Heart left ventricle (tissue), 16 donors: ENCODE measurements around the gene CDKN2B. TPM values are rescaled to one million over a fixed set of nuclear protein-coding genes. Genes with fewer than 3 reads are reported as not detected.

ENCODE experiments used
- ATAC-seq, 4 donors: fragments of 200-7000 bp; cut with Tn5 transposase; one replicate each; pipeline ENCODE4 v1.9.1; 2020 to 2022; ENCODE audit warnings: moderate library complexity in 4 of 4, mild to moderate bottlenecking in 3 of 4, moderate number of reproducible peaks in 1 of 4
- DNase-seq, 5 donors: peaks; one replicate each; pipeline ENCODE4 v3.0.0-alpha.2; 2020
- H3K27ac ChIP-seq, 12 donors: fragments of 200-600 bp; sonication (generic) in 4 of 12; one replicate each; pipeline versions ENCODE4 v1.5.0 to v1.8.0; 2016 to 2022; ENCODE audit warnings: mild to moderate bottlenecking in 2 of 12
- H3K27me3 ChIP-seq, 9 donors: fragments of 200-600 bp; sonication (generic) in 2 of 9; one replicate each; pipeline versions ENCODE4 v1.5.1 to v1.8.0; 2016 to 2022; ENCODE audit warnings: mild to moderate bottlenecking in 3 of 9
- H3K36me3 ChIP-seq, 9 donors: fragments of 200-600 bp; sonication (generic) in 2 of 9; one replicate each; pipeline versions ENCODE4 v1.5.0 to v1.8.0; 2018 to 2022; ENCODE audit warnings: mild to moderate bottlenecking in 2 of 9
- H3K4me1 ChIP-seq, 12 donors: fragments of 200-600 bp; sonication (generic) in 4 of 12; one replicate each; pipeline versions ENCODE4 v1.5.0 to v1.8.0; 2016 to 2022; ENCODE audit warnings: mild to moderate bottlenecking in 3 of 12
- H3K4me3 ChIP-seq, 12 donors: fragments of 200-600 bp; sonication (generic) in 4 of 12; one replicate each; pipeline versions ENCODE4 v1.5.0 to v1.8.0; 2017 to 2022; ENCODE audit warnings: mild to moderate bottlenecking in 9 of 12, moderate library complexity in 4 of 12
- H3K9me3 ChIP-seq, 12 donors: fragments of 200-600 bp; sonication (generic) in 4 of 12; one replicate each; pipeline versions ENCODE4 v1.5.0 to v1.8.0; 2016 to 2022; ENCODE audit warnings: mild to moderate bottlenecking in 1 of 12
- POLR2A ChIP-seq, 2 donors: fragments of 450-650 bp; IDR thresholded peaks; one replicate each; pipeline ENCODE4 v1.6.1; 2017; ENCODE audit warnings: antibody characterized with exemption in 2 of 2, mild to moderate bottlenecking in 2 of 2, moderate library complexity in 2 of 2
- WGBS, 4 donors: extraction: QIAGEN DNeasy Blood & Tissue Kit in 2 of 4; methylation state at CpG; one replicate each; pipeline versions ENCODE4 v1.1.5 to v1.1.7; 2013 to 2018; 5-methylcytosine and 5-hydroxymethylcytosine counted together
- intact Hi-C, 10 donors: fragments of 100-400 bp; cut with DNase I; formaldehyde crosslinking; loops; one replicate each; pipeline versions ENCODE4 v1.11.1 to v1.14.2; 2022
- polyA plus RNA-seq, 2 donors: library from polyadenylated mRNA; stranded (reverse); fragments of 200-250 nt; gene quantifications; one replicate each; pipeline ENCODE4 v1.2.3, GENCODE V29; 2013
- total RNA-seq, 9 donors: library from RNA; depleted of rRNA in 2 of 9; stranded (reverse); fragments of >200 nt in 2 of 9; fragmentation: NEBNext Ultra II Directional in 3 of 9; extraction: Animal tissue kit (Norgen Biotek cat#: 25700) in 3 of 9; gene quantifications; one replicate each; pipeline versions ENCODE4 v1.1.0 to v1.2.4, GENCODE V29; 2016 to 2023
- TF ChIP-seq, protein P1 (sequence below), 12 donors: fragments of 200-600 bp; sonication (generic) in 4 of 12; IDR thresholded peaks; one replicate each; pipeline versions ENCODE4 v1.5.0 to v1.8.0; 2018 to 2022; ENCODE audit warnings: antibody characterized with exemption in 12 of 12, mild to moderate bottlenecking in 5 of 12
- donor health status: ischemic (EF 13 %, LVEDD 7.1; RV severe dilation, severe dysfunction).
- donor health status: healthy with polysubstance abuse.
- donor health status: DM: no; HTN: yes; CAD: no.
- donor health status: DM: no; HTN: no; CAD: no.
- donor health status: ischemic (EF 25% LVEDD 6.9; RV normal size, moderate dysfunction).
- donor health status: ischemic (EF 25% LVEDD 5.7; RV mildly dilated, moderate dysfunction).
- donor health status: healthy.
- donor health status: DM: yes; HTN: yes; CAD: no.
- donor health status: ischemic (EF 35%, LVEDD 5.7; RV mildly dilated, moderate dysfunction).
- donor health status: nonischemic (EF 11% LVEDD 7.7; RV severe dilation, severe dysfunction).
- donor health status: DM: yes; HTN: yes; CAD: no.
- donor health status: PGD.
- donor health status: ischemic (EF 29% LVEDD 5.4; RV normal size, mild dysfunction).
- donor health status: nonischemic (EF 23%, LVEDD 6.1; RV moderate dilation, normal function).

Gene CDKN2B
- total and polyA plus RNA-seq, 11 donors: 0.88 to 4.8 (median 1.6) TPM

DNA sequence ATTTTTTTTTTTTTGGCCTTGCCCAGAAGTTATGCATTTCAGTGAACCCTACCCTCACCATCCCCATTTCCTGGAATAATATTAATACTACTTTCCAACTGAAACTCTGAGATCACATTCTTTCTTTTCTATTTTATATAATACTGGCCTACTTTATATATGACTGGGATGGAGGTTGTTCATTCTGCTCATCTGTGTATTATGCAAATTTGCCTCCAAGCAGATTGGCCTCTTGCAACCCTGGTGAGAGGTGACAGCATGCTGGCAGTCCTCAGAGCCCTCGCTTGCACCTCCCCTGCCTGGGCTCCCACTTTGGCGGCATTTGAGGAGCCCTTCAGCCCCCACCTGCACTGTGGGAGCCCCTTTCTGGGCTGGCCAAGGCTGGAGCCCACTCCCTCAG is 50.3 kb downstream of the CDKN2B start:
- Histone ChIP-seq H3K36me3 (no peaks in the 10 kb centered on the region), H3K27me3 (peaks cover 0 to 33% (median 17%) of the 10 kb centered on the region in 9 donors), H3K4me1 (no peaks in the 10 kb centered on the region), H3K9me3 (peaks cover 0 to 14% (median 0%) of the 10 kb centered on the region in 12 donors), H3K4me3 (no peak overlapping the region), H3K27ac (no peak overlapping the region)
- ATAC-seq (no peak), DNase-seq (no peak)
- intact Hi-C loops: no loop called here
- TF ChIP-seq, protein P1, sequence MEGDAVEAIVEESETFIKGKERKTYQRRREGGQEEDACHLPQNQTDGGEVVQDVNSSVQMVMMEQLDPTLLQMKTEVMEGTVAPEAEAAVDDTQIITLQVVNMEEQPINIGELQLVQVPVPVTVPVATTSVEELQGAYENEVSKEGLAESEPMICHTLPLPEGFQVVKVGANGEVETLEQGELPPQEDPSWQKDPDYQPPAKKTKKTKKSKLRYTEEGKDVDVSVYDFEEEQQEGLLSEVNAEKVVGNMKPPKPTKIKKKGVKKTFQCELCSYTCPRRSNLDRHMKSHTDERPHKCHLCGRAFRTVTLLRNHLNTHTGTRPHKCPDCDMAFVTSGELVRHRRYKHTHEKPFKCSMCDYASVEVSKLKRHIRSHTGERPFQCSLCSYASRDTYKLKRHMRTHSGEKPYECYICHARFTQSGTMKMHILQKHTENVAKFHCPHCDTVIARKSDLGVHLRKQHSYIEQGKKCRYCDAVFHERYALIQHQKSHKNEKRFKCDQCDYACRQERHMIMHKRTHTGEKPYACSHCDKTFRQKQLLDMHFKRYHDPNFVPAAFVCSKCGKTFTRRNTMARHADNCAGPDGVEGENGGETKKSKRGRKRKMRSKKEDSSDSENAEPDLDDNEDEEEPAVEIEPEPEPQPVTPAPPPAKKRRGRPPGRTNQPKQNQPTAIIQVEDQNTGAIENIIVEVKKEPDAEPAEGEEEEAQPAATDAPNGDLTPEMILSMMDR (IDR thresholded peaks at IDR 0.05): no peak
- no peak for TF ChIP-seq POLR2A (IDR thresholded peaks at IDR 0.05)
- 79 to 100% (median 87%) methylated on average over 2 of the region's 2 CpGs for WGBS, 4 donors

Other genes with a start within 250 kb of the CDKN2B start
- 10 to 100 TPM; 12.6 to 27.3 (median 19.4) TPM for gene MTAP, start 206.7 kb downstream of the CDKN2B start, total RNA-seq
- gene MTAP, start 206.7 kb downstream of the CDKN2B start, polyA plus RNA-seq: 1 to 10 TPM; 5.4 to 6.6 TPM
- gene CDKN2A, start 14.9 kb downstream of the CDKN2B start, total RNA-seq: 1 to 10 TPM in 3 of 9 donors, under 1 TPM in 4, not detected in 2; 0.40 to 1.7 (median 0.85) TPM
- gene CDKN2A, start 14.9 kb downstream of the CDKN2B start, polyA plus RNA-seq: not detected
- gene CDKN2B-AS1, start 14.5 kb downstream of the CDKN2B start, total RNA-seq: under 1 TPM in 5 of 9 donors, not detected in 4; 0.38 to 0.80 (median 0.54) TPM
- gene CDKN2B-AS1, start 14.5 kb downstream of the CDKN2B start, polyA plus RNA-seq: not detected